SK-N-MC (cell line): ENCODE data around the gene ZCCHC14.
"Not testable (repeated sequence)": the region's sequence is repeated elsewhere in the genome, so short reads cannot be mapped to it uniquely, and the experiment has no call there.

Source experiments
- EZH2 ChIP-seq: fragments of 200-600 bp; sonication (generic); IDR thresholded peaks from one replicate; pipeline ENCODE4 v1.6.1; 2017; ENCODE audit warnings: antibody characterized with exemption
- FOXP2 ChIP-seq: optimal IDR thresholded peaks from 2 replicates; pipeline ENCODE3; 2011; ENCODE audit warnings: mild to moderate bottlenecking, moderate library complexity; ENCODE audit not compliant: insufficient read depth; ENCODE audit errors: extremely low read length, control extremely low read depth

GRCh38 chr16:87482670-87483069 is 10.2 kb downstream of the ZCCHC14 start:
- not testable (repeated sequence) for TF ChIP-seq EZH2, FOXP2
